Stimulated activated naive CD8-positive, alpha-beta T cell treated with anti-CD3 and anti-CD28 coated beads, Interleukin-15, amount 100 ng/mL, for 72 hours (primary cell): ENCODE data around the gene RAVER1.
"Not testable (repeated sequence)": the region's sequence is repeated elsewhere in the genome, so short reads cannot be mapped to it uniquely, and the experiment has no call there.

Source experiments
- ATAC-seq: fragments of 150-1000 bp; cut with Tn5 transposase; 2 replicates; pipeline ENCODE4 v1.10.0; 2021; ENCODE audit warnings: mild to moderate bottlenecking, moderate library complexity
- DNase-seq, 2 donors: peaks; one replicate each; pipeline ENCODE4 v3.0.0; 2021 to 2022
- H3K27ac Mint-ChIP-seq, 2 donors: one replicate each; pipeline ENCODE4 v1.8.0; 2022; ENCODE audit warnings: mild to moderate bottlenecking in 2 of 2, mixed read lengths in 2 of 2, moderate library complexity in 2 of 2
- H3K27me3 Mint-ChIP-seq: one replicate; pipeline ENCODE4 v1.8.0; 2022; ENCODE audit warnings: mixed read lengths
- H3K4me1 Mint-ChIP-seq: one replicate; pipeline ENCODE4 v1.8.0; 2022; ENCODE audit warnings: mild to moderate bottlenecking, mixed read lengths
- H3K4me3 Mint-ChIP-seq, 2 donors: one replicate each; pipeline ENCODE4 v1.8.0; 2022; ENCODE audit warnings: mild to moderate bottlenecking in 2 of 2, mixed read lengths in 2 of 2, moderate library complexity in 1 of 2
- H3K9me3 Mint-ChIP-seq, 2 donors: one replicate each; pipeline ENCODE4 v1.8.0; 2022; ENCODE audit warnings: mixed read lengths in 2 of 2

RAVER1 gene

DNA sequence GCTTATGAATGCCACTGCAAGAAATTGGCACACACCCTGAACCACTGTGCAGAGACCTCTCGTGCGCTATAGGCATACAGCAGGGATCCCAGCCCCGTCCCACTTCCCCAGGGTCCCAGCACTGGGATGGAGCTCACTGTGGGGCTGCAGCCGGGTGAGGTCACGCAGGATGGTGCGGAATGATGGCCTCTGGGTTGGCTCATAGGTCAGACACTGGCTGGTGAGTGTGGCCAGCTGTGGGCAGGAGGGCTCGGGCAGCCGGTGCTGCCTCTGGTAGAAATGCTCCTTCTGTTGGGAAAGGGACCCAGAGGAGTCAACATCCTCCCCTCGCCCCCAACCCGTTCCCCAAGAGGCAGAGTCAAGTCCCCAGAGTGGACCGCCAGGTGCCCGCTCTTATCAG, 23.1 kb upstream of the RAVER1 start:
- DNase-seq (no peak), ATAC-seq (no peak)
- H3K4me1 Mint-ChIP-seq, result no peaks in the 10 kb centered on the region
- no peaks in the 10 kb centered on the region for H3K9me3 Mint-ChIP-seq
- H3K27me3 Mint-ChIP-seq, result no peaks in the 10 kb centered on the region
- no peak overlapping the region for H3K4me3 Mint-ChIP-seq
- no peak overlapping the region for H3K27ac Mint-ChIP-seq

DNA sequence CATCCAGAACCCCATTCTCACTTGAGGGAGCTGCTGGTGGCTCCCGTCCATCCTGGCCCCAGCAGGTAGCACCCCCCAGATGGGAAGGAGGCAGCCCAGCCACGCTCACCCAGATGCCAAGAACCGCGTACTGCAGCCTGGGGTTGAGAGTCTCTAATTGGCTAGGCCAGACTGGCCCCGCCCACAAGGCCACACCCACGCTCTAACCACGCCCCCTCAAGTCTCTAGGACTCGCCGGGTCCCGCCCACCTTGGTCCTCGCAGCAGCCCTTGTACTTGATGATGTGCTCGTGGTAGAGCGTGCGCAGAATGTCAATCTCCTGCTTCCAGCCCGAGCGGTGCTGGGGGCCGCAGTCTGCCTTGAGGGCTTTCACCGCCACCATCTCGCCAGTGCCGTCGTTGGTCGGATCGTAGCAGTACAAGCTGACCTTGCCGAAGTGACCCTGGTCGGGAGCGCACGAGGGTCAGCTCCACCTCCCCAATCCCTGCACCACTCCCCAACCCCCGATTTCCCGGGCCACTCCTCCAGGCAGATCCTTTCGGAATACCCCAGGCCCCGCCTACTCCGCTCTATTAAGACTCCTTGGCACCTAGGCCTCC, 20.6 kb upstream of the RAVER1 start:
- Mint-ChIP-seq H3K4me1 (no peaks in the 10 kb centered on the region), H3K4me3 (no peak overlapping the region)

GRCh38 chr19:10352764-10353671, 19.7 kb upstream of the RAVER1 start:
- no peaks in the 10 kb centered on the region for H3K9me3 Mint-ChIP-seq
- H3K27me3 Mint-ChIP-seq, result no peaks in the 10 kb centered on the region
- peaks cover 3% of the 10 kb centered on the region for H3K4me1 Mint-ChIP-seq
- DNase-seq (no peak), ATAC-seq (peak; percentile 53)
- H3K4me3 Mint-ChIP-seq, result no peak overlapping the region
- H3K27ac Mint-ChIP-seq, result peak overlapping the region in 1 of 2 donors; percentile 80

More for the DNA sequence above, 20.6 kb upstream of the RAVER1 start:
- peak; percentile 39 to 46 for DNase-seq
- Mint-ChIP-seq H3K9me3 (no peaks in the 10 kb centered on the region), H3K27ac (peak overlapping the region in 1 of 2 donors; percentile 19), H3K27me3 (no peaks in the 10 kb centered on the region)
- peak; percentile 55 for ATAC-seq

GRCh38 chr19:10346509-10346908, 13.2 kb upstream of the RAVER1 start:
- Mint-ChIP-seq H3K4me1 (peaks cover 5% of the 10 kb centered on the region), H3K27me3 (no peaks in the 10 kb centered on the region), H3K9me3 (no peaks in the 10 kb centered on the region), H3K4me3 (no peak overlapping the region), H3K27ac (no peak overlapping the region)
- ATAC-seq (no peak), DNase-seq (no peak)

DNA sequence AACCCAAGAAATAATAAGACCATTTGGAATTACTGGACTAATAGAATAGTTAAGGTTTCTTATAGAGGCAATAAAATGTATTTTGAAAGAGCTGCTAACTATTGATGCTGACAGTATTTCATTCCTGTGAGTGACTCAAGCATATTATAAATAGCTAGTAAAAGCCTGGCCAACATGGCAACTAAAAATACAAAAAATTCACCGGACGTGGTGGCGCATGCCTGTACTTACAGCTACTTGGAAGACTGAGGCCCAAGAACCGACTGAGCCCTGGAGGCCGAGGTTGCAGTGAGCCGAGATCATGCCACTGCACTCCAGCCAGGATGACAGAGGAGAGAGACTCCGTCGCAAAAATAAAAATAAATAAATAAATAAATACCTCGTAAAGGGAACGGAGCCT, 11.5 kb upstream of the RAVER1 start:
- H3K4me1 Mint-ChIP-seq, result peaks cover 19% of the 10 kb centered on the region
- H3K27me3 Mint-ChIP-seq, result no peaks in the 10 kb centered on the region
- no peak overlapping the region for H3K4me3 Mint-ChIP-seq
- DNase-seq (no peak), ATAC-seq (no peak)
- H3K9me3 Mint-ChIP-seq, result no peaks in the 10 kb centered on the region
- H3K27ac Mint-ChIP-seq, result no peak overlapping the region

- no peak for ATAC-seq
- Mint-ChIP-seq H3K27me3 (no peaks in the 10 kb centered on the region), H3K9me3 (no peaks in the 10 kb centered on the region), H3K27ac (no peak overlapping the region), H3K4me1 (peaks cover 30% of the 10 kb centered on the region), H3K4me3 (no peak overlapping the region)
- no peak for DNase-seq
Observed at GRCh38 chr19:10343495-10343894, 10.2 kb upstream of the RAVER1 start.

DNA sequence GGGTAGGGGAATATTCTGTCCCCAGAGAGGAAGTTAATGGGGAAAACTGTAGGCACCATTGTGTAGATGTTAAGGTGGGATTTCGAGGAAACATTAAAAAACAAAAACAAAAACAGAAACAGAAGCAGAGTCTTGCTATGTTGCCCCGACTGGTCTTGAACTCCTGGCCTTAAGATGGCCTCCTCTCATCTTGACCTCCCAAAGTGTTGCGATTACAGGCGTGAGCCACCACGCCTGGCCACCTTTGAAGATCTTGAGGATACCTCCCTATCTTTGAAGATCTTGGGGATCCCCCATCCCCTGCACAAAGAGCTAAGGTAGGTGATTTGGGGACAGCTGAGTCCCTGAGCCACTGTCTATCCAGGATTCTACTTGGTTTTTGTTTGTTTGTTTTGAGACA, 6.6 kb upstream of the RAVER1 start:
- ATAC-seq, result no peak
- Mint-ChIP-seq H3K4me1 (peaks cover 58% of the 10 kb centered on the region), H3K4me3 (peak overlapping the region; percentile 79 to 87), H3K27me3 (no peaks in the 10 kb centered on the region), H3K27ac (peak overlapping the region; percentile 83 to 98), H3K9me3 (no peaks in the 10 kb centered on the region)
- DNase-seq, result no peak

DNA sequence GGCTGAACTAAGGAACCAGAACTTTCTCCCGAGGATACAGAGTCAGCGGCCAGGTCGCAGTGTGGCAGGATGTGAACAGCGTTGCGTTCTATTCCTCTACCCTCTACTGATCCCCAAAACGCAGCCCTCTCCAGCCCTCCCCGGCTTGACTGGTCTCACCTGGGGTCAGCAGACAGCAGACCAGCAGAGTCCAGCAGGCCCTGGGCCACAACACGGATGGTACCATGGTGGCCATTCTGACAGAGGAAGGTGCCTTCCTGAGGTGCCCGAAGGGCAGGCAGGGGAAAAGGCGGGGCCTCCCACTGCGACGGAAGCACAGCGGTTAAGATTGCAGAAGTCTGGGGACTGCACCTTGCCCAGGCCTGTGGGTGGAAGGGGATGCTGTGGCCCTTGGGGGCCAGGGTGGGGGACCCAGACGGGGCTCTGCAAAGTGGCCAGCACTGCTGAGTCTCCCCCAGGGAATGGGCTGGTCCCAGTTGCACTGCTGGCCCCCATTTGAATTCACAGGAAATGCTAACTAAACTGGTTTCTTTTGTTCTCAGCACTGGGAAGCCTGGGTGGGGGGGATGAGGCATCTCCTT, 6.1 kb upstream of the RAVER1 start, which contains the start of gene ICAM3:
Gene ICAM3, minus strand, starts transcription at position 245 of the 581 bp plus-strand sequence. Its CDS starts 10 bp downstream, at position 235.
- DNase-seq, result peak; percentile 59 to 77
- Mint-ChIP-seq H3K27me3 (no peaks in the 10 kb centered on the region), H3K27ac (peak within 1 kb of the TSS; percentile 83 to 98), H3K9me3 (no peaks in the 10 kb centered on the region), H3K4me3 (peak within 1 kb of the TSS; percentile 79 to 87), H3K4me1 (peaks cover 63% of the 10 kb centered on the region)
- peak; percentile 98 for ATAC-seq

DNA sequence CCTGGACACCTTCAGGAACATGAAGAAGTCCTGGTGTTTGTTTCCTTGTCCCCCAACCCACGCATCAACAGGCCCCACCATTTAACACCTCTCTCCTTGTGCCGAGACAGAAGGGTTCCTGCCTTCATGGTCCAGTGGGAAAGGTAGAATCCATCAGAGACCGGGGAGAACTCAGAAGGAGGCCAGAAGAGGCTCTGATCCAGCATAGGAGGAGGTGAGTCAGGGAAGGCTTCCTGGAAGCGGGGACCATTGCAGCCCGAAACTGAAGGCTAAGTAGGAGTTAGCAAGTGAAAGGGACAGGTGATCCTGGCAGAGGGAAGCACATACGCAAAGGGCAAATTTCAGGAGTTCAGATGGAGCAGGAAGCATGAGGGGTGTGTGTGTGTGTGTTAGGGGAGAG, 5.6 kb upstream of the RAVER1 start:
- Mint-ChIP-seq H3K27ac (peak overlapping the region; percentile 83 to 98), H3K27me3 (no peaks in the 10 kb centered on the region), H3K9me3 (no peaks in the 10 kb centered on the region), H3K4me3 (peak overlapping the region; percentile 79 to 87), H3K4me1 (peaks cover 68% of the 10 kb centered on the region)
- ATAC-seq, result peak; percentile 17
- DNase-seq, result no peak

DNA sequence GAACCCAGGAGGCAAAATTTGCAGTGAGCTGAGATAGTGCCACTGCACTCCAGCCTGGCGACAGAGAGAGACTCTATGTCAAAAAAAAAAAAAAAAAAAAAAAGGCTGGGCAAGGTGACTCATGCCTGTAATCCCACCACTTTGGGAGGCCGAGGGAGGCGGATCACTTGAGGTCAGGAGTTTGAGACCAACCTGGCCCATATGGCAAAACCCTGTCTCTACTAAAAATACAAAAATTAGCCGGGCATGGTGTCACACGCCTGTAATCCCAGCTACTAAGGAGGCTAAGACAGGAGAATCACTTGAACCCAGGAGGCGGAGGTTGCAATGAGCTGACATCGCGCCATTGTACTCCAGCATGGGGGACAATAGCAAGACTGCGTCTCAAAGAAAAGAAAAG, 3.4 kb upstream of the RAVER1 start:
- not testable (repeated sequence) for H3K9me3 Mint-ChIP-seq, H3K27me3 Mint-ChIP-seq, DNase-seq, ATAC-seq
- peaks cover 89% of the 10 kb centered on the region for H3K4me1 Mint-ChIP-seq
- peak overlapping the region; percentile 33 to 80 for H3K27ac Mint-ChIP-seq
- peak overlapping the region in 1 of 2 donors; percentile 31 for H3K4me3 Mint-ChIP-seq

- DNase-seq, result no peak
- H3K27ac Mint-ChIP-seq, result peak overlapping the region in 1 of 2 donors; percentile 86
- no peak for ATAC-seq
- H3K4me1 Mint-ChIP-seq, result peaks cover 85% of the 10 kb centered on the region
- H3K4me3 Mint-ChIP-seq, result no peak overlapping the region
- H3K27me3 Mint-ChIP-seq, result no peaks in the 10 kb centered on the region
- no peaks in the 10 kb centered on the region for H3K9me3 Mint-ChIP-seq
Observed at GRCh38 chr19:10335352-10335985, 2.1 kb upstream of the RAVER1 start.

GRCh38 chr19:10334588-10335351, 1.4 kb upstream of the RAVER1 start:
- Mint-ChIP-seq H3K4me1 (peaks cover 84% of the 10 kb centered on the region), H3K27ac (no peak overlapping the region), H3K9me3 (no peaks in the 10 kb centered on the region), H3K27me3 (no peaks in the 10 kb centered on the region), H3K4me3 (peak overlapping the region; percentile 88 to 92)
- ATAC-seq (no peak), DNase-seq (peak; percentile 42 to 44)

DNA sequence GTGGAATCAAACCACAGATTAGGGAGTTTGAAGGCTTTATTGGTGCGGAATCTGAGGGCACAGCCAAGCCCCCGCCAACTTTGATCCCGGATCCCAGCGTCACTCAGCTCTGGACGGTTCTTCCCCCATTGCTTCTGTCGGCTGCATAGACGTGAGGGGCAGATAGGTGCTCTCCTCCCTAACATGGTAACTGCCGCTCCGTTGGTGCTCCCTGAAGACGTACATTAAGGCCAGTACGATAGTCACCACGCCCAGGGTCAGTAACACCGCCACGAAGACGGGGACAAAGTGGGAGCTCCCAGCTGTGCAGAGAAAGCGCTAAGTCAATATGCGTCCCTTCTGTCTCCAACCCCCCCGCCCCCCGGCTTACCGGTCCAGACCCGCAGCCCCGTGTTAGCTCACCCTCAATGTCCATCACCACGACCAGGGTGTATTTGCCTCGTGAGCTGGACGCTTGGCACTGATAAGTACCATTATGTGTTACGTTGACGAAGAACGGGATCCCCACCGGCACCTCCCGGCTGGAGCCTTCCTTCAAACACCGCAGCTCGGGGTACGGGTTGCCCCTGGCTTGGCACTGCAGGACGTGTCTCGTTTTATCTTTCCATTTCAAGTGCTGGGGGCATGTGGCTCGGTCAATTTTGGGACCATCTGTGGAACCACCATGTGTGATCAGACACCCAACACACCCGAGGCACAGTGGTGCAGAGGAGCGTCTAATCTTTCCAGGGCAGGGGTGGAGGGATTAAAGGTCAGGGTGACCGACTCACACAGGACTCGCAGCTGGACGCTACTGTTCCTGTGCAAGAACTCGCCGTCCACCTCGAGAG, 644 bp upstream of the RAVER1 start:
- ATAC-seq (peak; percentile 26), DNase-seq (no peak)
- Mint-ChIP-seq H3K27me3 (no peaks in the 10 kb centered on the region), H3K4me3 (peak overlapping the region; percentile 88 to 92), H3K9me3 (no peaks in the 10 kb centered on the region), H3K4me1 (peaks cover 81% of the 10 kb centered on the region), H3K27ac (peak overlapping the region in 1 of 2 donors; percentile 97)
